GM23248 (cell line): ENCODE data around the gene C2orf81.

ENCODE experiments used
- EZH2 ChIP-seq: fragments of 200-600 bp; sonication (generic); IDR thresholded peaks from 2 replicates; pipeline ENCODE4 v1.6.1; 2018; ENCODE audit warnings: antibody characterized with exemption, mild to moderate bottlenecking; ENCODE audit not compliant: insufficient read depth, poor library complexity, severe bottlenecking
- EZH2phosphoT487 ChIP-seq: fragments of 200-600 bp; sonication (generic); IDR thresholded peaks from 2 replicates; pipeline ENCODE4 v1.6.1; 2018; ENCODE audit warnings: antibody characterized with exemption, moderate library complexity, mild to moderate bottlenecking, low read depth; ENCODE audit not compliant: insufficient read depth

- TF ChIP-seq EZH2 = no peak
- no peak for TF ChIP-seq EZH2phosphoT487
Observed at GRCh38 chr2:74373985-74374384, 47.4 kb downstream of the C2orf81 start.
